Glutamatergic neuron (in vitro differentiated cells): ENCODE data around the gene STAT5B. TPM values are rescaled to one million over a fixed set of nuclear protein-coding genes. Genes with fewer than 3 reads are reported as not detected.

ENCODE experiments used
- DNase-seq: peaks from one replicate; pipeline ENCODE4 v3.0.0; 2022
- H3K27ac Mint-ChIP-seq: one replicate; pipeline ENCODE4 v1.8.0; 2020; ENCODE audit warnings: mild to moderate bottlenecking, mixed read lengths, inconsistent platforms; ENCODE audit not compliant: unreplicated experiment
- H3K27me3 Mint-ChIP-seq: one replicate; pipeline ENCODE4 v1.8.0; 2020; ENCODE audit warnings: mild to moderate bottlenecking, moderate library complexity, mixed read lengths, inconsistent platforms; ENCODE audit not compliant: unreplicated experiment
- H3K36me3 Mint-ChIP-seq: one replicate; pipeline ENCODE4 v1.8.0; 2020; ENCODE audit warnings: mild to moderate bottlenecking, mixed read lengths, inconsistent platforms; ENCODE audit not compliant: unreplicated experiment
- H3K4me1 Mint-ChIP-seq: one replicate; pipeline ENCODE4 v1.8.0; 2020; ENCODE audit warnings: mild to moderate bottlenecking, low read depth, mixed read lengths, inconsistent platforms; ENCODE audit not compliant: unreplicated experiment
- H3K4me3 Mint-ChIP-seq: one replicate; pipeline ENCODE4 v1.8.0; 2020; ENCODE audit warnings: mild to moderate bottlenecking, mixed read lengths, inconsistent platforms; ENCODE audit not compliant: unreplicated experiment
- H3K9me3 Mint-ChIP-seq: one replicate; pipeline ENCODE4 v1.8.0; 2020; ENCODE audit warnings: mild to moderate bottlenecking, moderate library complexity, mixed read lengths, inconsistent platforms; ENCODE audit not compliant: unreplicated experiment
- CTCF ChIP-seq: fragments of 200-600 bp; sonication (generic); IDR thresholded peaks from one replicate; pipeline ENCODE4 v1.5.0; 2021; ENCODE audit not compliant: partially characterized antibody, unreplicated experiment
- total RNA-seq: library from RNA; stranded (reverse); fragmentation: NEBNext Ultra II Directional; extraction: Animal tissue kit (Norgen Biotek cat#: 25700); gene quantifications from one replicate; pipeline ENCODE4 v1.2.1, GENCODE V29; 2021; ENCODE audit not compliant: unreplicated experiment

The STAT5B gene
- total RNA-seq, 1 donor from 2014 or later: 31.9 TPM

DNA sequence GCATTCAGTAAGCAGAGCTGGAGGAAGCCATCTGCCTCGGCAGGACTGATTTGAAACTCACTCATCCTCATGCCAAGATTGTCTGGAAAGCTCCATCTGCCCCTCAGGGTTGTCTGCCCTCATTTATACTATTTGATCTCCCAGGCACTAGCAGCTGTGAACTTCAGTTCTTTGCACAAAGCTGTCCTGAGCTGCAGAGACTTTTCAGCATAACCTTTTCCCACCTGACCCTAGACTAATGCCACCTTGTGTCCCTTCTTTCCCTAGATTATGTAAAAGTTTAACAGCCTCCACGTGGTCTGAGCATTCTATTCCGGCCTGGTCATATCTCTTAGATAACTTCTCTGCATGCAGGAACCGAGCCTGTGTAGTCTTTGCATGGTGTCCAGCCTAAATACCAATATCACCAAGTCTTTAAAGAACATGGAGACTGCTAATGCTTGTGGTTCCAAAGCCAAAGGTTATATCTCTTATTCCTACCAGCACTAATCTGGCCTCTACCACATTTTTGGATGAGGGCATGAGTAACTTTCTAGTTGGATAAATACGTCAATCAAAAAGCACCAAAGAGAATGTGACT is 41.2 kb upstream of the STAT5B start:
- no peak for TF ChIP-seq CTCF
- no peak overlapping the region for H3K4me3 Mint-ChIP-seq
- H3K4me1 Mint-ChIP-seq: peaks cover 21% of the 10 kb centered on the region
- DNase-seq: no peak
- peaks cover 4% of the 10 kb centered on the region for H3K27me3 Mint-ChIP-seq
- H3K27ac Mint-ChIP-seq: no peak overlapping the region
- peaks cover 2% of the 10 kb centered on the region for H3K9me3 Mint-ChIP-seq
- H3K36me3 Mint-ChIP-seq: peaks cover 6% of the 10 kb centered on the region

- Mint-ChIP-seq H3K27me3 (peaks cover 2% of the 10 kb centered on the region), H3K4me3 (no peak overlapping the region), H3K9me3 (peaks cover 2% of the 10 kb centered on the region), H3K4me1 (peaks cover 19% of the 10 kb centered on the region), H3K27ac (no peak overlapping the region), H3K36me3 (peaks cover 6% of the 10 kb centered on the region)
- no peak for DNase-seq
- no peak for TF ChIP-seq CTCF
These were observed 40.6 kb upstream of the STAT5B start for GRCh38 chr17:42316755-42317154.

DNA sequence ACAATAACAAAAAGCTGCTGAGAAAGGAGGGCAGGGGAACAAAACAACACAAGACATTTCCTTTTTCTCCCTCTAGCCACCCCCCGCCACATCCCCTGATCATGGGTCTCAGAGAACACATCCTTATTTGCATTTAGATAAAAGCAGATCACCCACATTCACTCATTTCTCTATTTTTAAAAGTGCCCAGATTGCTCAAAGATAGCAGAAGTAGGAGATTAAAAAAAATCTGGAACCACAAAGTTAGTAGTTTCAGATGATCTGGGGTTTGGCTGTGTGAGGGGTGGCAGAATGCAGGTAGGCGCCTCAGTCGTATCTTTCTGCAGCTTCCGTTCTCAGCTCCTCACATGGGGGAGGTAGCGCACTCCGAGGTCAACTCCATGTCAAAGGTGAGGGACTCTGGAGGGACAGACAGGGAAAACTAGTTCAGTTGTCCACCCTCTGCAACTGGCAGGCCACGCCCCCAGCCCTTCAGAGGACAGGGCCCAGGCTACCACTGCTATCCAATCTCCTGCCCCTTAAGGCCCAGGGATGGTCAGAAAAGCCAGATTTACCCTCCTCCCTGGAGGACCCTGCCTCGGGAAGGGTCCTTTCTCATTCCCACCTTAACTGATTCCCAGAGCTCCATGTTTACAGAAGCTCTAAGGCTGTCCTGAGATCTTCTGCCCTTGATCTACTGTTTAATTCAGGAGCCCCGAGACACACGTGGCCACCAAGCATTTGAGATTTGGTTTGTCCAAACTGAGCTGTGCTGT is 39.4 kb upstream of the STAT5B start:
- peaks cover 2% of the 10 kb centered on the region for H3K9me3 Mint-ChIP-seq
- peaks cover 6% of the 10 kb centered on the region for H3K36me3 Mint-ChIP-seq
- peaks cover 26% of the 10 kb centered on the region for H3K4me1 Mint-ChIP-seq
- peaks cover 4% of the 10 kb centered on the region for H3K27me3 Mint-ChIP-seq
- H3K4me3 Mint-ChIP-seq: no peak overlapping the region
- H3K27ac Mint-ChIP-seq: no peak overlapping the region
- no peak for TF ChIP-seq CTCF
- DNase-seq: no peak

DNA sequence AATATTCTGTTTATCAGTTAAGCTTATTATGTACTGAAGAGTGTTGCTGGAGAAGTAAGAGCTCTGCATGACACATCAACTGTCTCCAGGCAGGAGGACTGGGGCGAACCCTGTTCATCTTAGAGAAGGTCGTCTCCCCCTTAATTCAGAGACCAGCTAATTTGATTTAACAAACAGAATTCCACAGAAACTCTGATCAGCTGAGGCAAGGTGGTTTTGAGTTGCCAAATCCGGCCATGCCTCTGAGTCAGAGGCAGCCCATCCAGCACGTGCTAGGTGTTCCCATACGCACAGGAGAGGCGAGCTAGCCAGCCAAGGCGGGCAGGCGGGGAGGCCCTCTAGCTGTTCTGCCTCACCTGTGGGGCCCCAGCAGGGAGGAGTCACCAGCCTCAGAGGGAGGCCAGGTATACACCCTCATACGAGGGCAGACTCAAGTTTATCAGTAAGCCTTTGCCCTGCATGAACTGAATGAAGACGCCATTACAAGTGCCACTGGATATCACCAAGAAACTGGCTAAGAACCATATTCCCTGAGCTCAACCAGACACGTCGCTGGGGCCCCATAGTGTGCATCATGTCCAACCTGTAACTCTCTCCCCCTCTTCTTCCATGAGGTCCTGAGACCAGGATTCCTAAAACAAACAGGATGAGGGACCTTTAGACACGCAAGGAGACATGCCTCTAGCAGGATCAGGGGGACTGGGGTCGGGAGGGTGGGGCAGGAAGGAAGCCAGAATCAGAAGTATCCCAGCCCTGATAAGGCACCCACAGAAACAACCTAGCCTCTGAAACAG is 37.8 kb upstream of the STAT5B start:
- Mint-ChIP-seq H3K9me3 (peaks cover 2% of the 10 kb centered on the region), H3K4me3 (no peak overlapping the region), H3K4me1 (peaks cover 25% of the 10 kb centered on the region), H3K27me3 (peaks cover 4% of the 10 kb centered on the region), H3K27ac (no peak overlapping the region), H3K36me3 (no peaks in the 10 kb centered on the region)
- no peak for TF ChIP-seq CTCF
- no peak for DNase-seq
